ENCODE data around the gene ASZ1.

ASZ1 gene

DNA sequence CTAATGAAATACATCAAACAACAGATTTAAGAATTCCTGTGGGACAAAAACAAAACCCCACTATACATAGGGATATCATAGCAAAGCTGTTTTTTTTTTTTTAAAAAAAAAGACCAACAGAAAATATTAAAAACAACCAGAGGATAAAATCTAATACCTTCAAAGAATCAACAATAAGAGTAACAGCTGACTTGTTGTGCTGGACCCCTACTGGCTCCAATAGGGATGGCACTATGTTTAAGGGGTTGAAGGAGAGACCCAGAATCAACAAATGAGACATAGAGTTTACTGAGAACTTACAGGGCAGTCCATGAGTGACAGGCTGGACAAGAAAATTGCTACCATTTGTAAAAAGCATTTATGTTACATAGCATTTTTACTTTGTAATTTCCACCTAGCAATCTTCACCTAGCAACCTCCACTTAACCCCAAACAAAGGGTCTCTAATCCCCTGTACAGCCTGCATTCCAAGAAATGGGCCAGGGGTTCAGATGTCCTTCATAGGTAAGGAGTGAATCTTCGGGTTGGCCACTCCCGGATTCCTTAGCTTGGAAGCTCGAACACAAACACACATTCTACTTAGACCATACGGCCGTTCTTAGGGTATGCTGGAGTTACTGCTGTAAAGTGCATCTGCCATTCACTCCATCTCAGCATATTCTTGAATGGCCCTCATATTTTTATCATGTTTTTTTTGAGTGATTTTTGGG, 25.8 kb downstream of the ASZ1 start:
- DNase-seq = no peak

DNA sequence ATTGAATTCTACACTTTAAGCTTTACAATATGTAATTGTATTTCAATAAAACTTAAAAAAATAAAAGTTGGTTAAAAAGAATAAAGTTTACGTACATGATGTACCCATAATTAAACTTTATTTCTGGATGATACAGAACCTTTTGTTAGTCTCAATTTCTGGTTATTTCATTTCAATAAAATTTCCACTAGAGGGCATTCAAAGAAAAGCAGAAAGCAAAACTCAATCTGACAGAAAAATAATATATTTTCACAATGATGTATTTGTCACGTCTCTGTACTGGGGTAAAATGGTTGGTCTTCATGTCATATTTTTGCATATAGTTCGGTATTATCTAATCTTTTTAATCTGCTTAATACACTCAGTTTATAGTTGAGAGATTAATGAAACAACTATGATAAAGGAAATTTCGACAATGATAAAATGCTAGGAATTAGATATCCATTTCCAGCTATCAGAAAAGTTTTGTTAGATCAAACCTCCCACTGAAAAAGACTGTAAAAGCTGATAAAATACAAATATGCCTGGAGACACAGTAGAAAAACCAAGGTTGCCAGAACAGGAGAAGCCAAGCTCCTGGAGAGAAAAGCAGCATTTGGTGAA, 27.4 kb downstream of the ASZ1 start:
- DNase-seq = no peak

DNA sequence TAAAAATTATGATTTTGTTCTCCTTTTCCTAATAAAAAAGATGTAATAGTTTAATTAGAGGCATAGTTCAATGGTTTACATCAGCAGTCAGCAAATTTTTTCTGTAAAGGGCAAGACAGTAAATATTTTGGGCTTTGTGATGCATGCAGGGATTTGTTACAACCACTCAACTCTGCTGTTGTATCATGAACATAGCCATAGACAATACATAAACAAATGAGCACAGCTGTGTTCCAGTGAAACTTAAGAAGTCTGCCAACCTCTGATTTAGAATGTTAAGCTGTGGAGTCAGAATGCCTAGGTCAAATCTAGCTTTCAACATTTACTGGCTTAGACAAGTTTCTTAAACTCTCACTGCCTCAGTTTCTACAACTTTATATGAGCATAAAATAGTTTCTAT, 31.6 kb downstream of the ASZ1 start:
- no peak for DNase-seq

DNA sequence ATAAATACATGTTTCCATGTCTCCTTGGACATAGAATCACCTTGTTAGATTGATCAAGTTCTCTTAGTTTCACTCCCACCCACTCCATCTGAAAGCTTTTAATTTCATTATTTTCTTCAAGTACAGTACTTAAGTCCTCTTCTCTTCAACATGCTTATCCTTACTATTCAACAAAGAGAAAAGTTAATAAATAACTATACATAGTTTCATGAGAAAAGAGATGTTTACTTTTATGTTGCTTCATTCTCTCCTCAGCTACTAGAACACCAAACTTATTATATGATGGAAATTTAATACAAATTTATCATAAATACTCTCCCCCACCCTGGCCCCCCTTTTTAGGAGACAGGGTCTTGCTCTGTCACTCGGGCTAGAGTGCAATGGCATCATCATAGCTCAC, 33.5 kb downstream of the ASZ1 start:
- DNase-seq = no peak

DNA sequence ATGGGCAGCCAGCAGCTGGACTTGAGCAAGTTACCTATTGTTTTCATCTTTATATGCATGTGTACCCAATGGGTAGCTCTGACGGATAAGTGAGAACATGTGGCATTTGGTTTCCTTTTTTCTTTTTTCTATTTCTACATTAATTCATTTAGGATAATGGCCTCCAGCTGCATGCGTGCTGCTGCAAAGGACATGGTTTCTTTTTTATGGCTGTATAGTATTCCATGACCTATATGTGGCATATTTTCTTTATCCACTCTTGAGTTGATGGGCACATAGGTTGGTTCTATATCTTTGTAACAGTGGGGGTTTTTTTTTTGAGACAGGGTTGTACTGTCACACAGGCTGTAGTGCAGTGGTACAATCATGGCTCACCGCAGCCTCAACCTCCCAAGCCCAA, 37.4 kb downstream of the ASZ1 start:
- DNase-seq = no peak

DNA sequence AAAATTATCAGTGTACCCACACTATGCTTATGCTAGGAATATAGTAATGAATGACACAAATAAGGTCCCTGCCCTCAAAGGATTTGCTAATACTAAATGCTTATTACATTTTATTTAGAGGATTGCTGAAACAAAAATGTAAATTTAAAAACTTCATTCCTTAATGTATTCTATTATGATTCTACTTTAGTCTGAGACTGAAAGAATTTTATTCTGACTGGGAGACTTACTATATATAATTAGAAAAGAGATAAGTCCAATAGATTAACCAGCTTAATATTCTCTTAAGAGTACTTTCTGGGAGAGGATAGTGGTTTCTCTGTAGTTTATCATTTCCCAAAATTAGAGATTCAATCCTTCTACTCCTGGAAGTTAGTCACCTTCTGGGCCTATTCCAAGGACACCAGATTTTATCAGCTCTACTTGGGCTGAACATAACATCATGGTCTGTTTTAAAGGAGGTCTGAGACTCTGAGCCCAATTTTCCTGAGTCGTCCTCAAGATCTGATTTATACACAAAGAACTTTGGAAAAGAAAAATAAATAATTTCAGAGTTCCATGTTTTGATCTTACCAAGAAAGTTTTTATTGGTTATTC, 41.1 kb downstream of the ASZ1 start:
- DNase-seq = no peak

DNA sequence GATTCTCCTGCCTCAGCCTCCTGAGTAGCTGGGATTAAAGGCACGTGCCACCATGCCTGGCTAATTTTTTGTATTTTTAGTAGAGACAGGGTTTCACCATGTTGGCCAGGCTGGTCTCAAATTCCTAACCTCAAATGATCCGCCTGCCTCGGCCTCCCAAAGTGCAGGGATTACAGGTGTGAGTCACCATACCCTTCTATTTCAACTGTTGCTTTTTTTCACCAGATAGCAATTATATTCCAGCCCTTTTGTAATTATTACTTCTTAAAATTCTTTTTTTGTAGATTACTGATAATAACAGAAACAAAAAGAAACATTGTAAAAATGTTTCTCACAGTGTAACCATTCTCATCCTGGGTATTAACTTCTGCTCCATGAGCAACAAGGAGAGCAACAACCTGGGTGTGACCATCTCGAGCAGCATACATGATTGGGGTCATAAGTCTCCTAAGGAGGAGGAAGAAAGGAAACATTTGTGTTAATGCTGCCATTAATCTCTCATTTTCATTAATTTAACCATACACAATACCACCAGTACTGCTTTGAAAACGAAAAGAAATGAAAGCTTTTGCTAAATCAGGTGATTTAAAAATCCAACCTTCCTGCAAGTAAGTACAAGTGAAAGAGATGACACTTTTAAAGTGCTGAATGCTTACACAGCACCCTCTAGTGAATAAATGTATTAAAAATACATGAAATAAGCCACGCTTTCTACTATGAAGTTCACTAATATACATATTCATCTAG, 41.8 kb downstream of the ASZ1 start:
- no peak for DNase-seq

DNA sequence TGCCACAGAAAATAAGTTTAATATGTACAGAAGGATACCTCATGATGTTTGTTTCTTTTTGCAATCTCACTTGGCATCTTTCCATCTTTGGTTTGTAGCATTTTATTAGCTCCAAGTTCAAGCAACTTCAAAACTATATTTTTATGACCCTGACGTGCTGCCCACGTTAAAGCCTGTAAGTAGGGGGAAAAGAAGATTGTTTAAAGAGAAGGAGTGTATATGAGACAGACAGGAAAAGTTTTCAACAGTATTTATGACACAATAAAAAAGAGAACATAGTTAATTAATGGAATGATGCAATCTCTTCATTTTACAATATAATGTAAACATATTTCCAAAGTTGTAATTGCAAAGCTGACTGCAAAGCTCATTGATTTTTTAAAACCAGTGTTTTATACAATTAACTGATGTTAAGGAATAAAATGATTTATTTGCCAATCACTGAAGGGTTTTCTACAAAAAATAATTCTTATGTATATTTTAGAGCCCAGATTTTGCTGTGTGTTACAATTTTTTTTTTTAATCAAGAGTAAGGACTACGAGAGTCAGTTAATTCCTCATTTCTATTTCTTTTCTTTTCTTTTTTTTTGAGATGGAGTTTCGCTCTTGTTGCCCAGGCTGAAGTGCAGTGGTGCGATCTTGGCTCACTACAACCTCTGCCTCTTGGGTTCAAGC, 42.5 kb downstream of the ASZ1 start:
- no peak for DNase-seq

DNA sequence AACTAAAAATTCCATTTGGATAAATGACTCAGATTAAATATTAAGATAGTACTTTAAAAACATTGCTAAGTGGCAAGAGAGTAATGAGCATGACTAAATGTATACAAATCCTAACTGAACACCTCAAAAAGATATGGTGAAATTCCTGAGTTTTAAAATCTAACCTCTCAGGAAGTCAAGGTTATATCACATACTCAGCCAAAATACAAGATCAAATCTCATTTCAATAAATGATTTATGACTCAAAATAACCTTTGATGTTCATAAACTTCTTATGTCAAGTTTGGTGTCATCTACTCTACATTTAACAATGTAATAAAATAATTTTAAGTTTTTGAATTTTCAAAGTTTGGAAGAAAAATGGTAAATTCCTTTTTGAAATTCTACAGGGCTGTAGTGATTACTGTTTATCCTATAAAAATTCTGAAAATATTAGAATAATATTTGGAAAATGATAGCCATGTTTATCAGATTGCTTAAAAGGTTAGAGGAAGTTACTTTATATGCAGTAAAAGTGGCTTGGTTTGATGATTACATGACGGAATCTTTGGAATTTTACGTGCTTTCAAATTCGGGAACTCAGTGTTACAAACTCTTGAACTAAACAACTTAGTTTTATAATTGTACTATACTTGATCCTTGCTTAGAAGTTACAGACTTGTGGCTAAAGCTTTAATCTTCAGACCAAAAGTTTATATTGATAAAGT, 43.7 kb downstream of the ASZ1 start:
- DNase-seq = no peak

DNA sequence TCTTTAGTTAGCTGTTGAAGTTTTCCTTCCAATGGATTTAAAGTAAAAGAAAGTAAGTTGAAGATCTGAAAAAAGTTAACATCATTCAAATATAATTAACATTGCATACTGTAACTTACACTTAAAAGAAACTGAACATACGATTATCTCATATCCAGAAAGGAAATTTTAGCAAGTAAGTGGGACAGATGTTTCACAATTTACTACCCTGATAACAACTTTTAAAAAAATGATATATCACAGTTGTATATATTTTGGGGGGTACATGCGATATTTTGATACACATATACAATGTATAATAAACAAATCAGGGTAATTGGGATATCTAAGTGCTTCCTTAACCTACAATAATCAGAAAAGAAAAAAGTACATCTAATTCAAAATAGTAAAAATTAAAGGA, 44.2 kb downstream of the ASZ1 start:
- no peak for DNase-seq

DNA sequence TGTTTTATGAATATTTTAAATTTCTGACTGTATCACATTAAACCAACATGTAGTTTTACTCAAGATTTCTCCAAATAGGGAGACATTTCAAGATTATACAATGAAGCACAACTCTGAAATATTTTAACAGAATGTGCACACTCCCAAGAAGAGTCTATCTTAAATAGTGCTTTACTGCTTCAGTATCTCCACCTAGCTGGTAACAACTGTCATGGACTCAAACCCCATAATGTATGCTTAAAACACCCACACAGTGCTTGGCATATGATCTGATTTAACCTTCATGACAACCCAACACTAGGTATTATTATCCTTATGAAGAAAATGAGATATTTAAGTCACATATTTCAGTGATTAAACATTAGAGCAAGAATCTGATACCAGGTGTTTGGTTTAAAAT, 45.9 kb downstream of the ASZ1 start:
- no peak for DNase-seq

DNA sequence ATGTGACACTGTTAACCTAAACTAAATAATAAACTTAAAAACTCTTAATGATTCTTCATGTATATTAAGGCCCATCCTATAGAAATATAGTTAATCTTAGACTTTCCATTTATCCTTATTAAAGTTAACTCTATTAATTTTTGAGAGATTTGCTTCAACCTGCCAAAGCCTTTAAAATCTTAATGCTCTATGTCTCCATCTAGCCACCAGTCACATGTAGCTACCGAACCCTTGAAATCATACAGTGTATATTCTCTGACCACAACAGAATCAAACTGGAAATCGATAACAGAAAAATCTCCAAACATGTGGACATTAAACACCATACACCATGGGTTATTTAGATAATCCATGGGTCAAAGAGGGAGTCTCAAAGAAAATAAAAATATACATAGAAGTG, 51.9 kb downstream of the ASZ1 start:
- DNase-seq = no peak

DNA sequence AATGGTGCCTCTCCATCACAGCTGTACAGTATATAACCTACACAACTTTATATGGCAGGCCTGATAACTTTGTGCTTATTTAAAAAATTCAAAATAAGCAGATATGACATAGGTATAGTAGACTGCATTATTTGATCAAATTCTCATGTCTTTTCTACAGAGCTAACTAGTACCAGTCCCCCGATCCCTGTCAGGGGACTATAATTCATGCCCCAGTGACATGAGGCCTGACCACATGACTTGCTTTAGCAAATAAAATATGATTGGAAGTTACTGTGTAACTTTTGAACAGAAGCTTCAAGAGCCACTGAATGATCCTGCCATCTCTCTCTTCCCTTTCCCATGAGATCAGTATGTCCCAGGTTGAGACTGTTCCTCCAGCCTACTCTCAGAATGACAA, 55.2 kb downstream of the ASZ1 start:
- DNase-seq = no peak

DNA sequence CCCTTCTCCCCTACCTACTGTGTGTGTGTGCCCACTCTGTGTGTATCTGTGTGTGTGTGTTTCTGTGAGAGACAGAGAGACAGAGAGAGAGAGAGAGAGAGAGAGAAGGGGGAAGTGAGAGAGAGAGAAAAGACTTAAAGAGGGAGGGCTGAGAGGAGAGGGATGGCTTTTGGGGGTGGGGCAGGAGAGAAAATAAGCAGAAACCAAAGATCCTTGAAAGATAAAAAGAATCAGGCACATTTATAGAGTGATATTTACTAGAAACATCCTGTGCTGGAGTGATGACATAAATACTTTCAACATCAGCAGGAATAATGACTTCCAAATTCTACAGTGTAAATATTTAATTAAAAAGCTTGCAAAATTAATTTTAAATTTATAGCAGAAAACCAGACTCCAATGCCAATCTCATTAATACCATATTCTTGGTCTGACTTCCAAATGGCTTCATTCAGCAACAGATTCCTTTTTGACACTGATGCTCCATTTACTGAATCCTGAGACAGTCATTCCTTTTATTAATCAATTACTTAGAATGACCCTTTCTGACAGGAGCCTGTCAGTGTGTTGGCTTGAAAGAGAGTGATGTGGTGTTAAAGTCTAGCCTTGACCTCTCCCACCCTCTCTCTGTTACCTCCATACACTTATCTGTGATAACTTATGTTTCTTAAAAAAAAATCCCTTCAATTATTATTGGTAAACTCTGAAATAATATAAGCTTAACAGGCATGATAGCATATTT, 62.8 kb downstream of the ASZ1 start:
- DNase-seq = no peak

DNA sequence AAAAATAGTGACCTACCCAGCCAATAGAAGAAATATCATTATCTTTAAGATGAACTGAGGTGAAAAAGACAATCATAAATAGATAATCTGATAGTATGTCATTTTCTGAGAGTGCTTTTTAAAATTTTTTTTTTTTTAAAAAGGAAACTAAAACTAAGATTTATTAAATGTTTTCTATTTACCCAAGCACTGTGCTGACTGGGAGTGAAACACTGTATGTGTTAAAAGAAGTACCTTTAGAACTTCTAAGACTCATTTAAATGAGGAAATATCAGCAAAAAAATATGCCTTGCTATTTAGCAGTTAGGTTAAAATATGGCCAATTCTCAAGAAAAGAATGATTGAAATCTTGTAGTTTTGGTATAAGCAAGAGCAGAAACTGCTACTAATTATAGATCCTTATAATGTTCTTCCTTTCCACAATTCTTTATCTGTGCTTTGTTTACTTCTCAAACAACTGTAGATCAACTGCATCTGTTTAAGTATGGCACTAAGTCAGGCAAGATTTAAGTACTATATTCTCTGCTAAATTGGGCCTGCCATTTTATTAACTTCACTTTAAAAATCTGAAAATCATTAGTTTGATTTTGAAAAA, 64.9 kb downstream of the ASZ1 start:
- DNase-seq = no peak

DNA sequence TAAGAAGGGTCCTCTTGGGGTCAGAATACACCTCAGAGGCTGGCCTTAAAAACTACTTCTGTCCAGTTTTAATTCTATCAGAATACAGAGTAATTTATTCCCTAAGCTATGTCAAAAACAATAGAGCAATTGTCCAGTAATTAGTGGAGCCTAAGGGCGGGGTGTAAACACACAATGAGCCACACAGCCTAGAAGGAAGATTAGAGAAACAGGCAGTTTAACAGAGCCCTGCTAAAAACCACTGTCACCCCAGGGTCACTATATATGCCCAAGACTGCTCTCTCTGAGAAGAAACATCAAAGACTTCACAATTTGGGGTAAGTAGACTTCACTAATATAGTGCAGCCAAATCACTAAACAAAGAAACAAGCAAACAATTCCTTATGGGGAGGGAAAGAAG, 77.3 kb downstream of the ASZ1 start:
- no peak for DNase-seq

DNA sequence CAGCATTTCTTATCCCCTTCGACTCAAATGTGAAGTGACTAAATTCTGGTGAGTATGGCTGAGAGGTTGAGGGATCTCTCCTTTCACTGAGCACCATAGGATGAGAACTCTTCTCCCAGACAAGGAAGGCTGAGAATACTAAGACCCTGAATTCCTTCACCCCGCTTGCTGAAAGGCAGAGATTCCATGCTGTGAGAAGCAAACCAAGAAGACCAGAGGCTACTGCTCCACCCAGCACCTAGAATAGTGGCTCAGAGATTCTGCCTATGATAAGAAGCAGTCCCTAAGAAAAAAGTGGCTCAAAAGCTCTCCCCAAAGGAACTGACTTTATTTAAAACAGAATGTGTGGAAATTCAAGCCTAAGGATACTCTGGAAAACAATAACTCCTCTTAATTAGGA, 77.7 kb downstream of the ASZ1 start:
- no peak for DNase-seq

DNA sequence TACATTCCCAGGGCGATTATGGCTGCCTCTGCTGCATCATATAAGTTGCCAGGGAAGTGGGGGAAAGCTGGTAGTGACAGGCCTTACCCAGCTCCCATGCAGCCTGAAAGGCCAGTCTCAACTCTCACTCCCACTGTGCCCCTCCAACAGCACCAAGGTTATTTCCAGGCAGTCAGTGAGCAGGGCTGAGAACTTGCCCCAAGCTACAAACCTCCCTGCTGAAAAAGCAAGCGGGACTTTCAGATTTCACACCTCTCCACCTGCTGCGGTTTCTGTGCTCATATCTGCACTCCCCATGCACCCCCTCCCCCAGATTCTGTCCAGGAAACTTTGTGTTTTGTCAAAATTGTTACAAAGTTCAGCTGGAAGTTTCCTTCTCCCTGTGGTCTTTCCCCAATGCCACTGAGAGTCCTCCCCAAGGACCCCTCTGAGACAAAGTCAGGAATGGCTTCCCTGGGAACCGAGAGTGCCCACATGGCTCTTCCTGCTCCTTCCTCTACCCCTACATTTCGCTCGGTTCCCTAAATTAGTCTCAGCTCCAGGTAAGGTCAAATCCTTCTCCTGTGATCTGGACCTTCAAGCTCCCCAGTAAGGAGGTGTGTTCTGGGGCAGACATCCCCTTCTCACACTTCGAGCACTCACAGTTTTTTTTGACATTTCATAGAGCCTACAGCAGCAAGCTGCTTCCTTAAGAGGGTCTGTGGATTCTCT, 79.2 kb downstream of the ASZ1 start:
- no peak for DNase-seq

DNA sequence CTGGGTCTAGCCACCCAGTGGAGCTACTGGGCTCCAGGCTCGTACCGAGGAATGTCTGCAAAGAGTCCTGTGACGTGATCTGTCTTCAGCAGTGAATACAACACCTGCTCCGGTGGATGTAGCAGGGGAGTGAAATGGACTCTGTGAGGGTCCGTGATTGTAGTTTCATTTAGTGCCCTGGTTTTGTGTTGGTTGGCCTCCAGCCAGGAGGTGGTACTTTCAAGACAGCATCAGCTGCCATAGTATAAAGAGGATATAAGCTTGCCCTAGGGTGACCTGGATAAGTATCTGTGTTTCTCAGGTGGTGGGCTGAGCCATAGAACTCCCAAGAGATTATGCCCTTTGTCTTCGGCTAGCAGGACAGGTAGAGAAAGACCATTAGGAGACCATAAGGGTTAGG, 79.8 kb downstream of the ASZ1 start:
- DNase-seq = no peak

DNA sequence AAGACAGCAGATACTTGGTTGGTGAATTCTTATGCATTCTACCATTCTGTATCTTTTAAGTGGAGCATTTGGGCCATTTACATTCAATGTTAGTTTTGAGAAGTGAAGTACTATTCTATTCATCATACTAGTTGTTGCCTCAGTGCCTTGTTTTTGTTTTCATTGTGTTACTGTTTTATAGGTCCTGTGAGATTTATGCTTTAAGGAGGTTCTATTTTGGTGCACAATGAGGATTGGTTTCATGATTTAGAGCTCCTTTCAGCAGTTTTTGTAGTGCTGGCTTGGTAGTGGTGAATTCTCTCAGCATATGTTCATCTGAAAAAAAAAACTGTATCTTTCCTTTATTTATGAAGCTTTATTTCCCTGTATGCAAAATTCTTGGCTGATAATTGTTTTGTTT, 81.1 kb downstream of the ASZ1 start:
- DNase-seq = no peak

DNA sequence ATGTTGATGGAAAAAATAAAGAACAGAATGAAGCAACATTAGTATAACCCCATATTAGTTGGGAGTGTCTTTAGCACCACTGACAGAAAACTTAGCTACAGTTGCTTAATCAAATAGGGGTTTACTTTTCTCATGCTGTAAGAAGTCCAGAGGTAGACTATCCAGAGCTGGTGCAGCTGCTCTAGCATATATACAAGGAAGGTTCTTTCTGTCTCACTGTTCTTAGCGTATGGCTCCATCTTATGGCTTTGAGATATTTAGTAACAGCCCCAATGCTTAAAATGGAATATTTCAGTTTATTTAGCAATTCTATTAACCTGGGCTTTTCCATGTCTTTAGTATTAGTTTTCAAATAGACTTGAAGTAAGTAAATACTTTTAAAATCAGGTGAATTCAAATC, 89.3 kb downstream of the ASZ1 start:
- no peak for DNase-seq
